ENCODE measurements around the gene SLC49A3. TPM values are rescaled to one million over a fixed set of nuclear protein-coding genes. Genes with fewer than 3 reads are reported as not detected.
A peak's percentile ranks its signal among the peaks of the same experiment; 100 is the strongest.

The SLC49A3 gene
- total and polyA plus RNA-seq, 10 of the 15 experiments (the other 5 are each of a cell fraction or from before 2014, with no cell fraction given) = 0.09 to 0.85 (median 0.18) TPM; not detected in 4

GRCh38 chr4:663438-664428 lies 25.2 kb downstream of the SLC49A3 start (continued):
- no peak for TF ChIP-seq ZBTB11 (CRISPR knock-in tag; IDR thresholded peaks at IDR 0.05)
- TF ChIP-seq TBL1XR1 (IDR thresholded peaks at IDR 0.05; ENCODE audit: low read depth, low read length) = no peak
- no peak for TF ChIP-seq BCL3 (IDR thresholded peaks at IDR 0.05; ENCODE audit: borderline replicate concordance, insufficient read depth, low read depth, low read length, poor library complexity, severe bottlenecking)
- TF ChIP-seq SIX5 (IDR thresholded peaks at IDR 0.05; ENCODE audit: low read depth, low read length, severe bottlenecking) = no peak
- TF ChIP-seq ZBTB4 (CRISPR knock-in tag; IDR thresholded peaks at IDR 0.05) = no peak
- no peak for TF ChIP-seq ZNF592 (IDR thresholded peaks at IDR 0.05)
- TF ChIP-seq LARP7 (IDR thresholded peaks at IDR 0.05) = 0 out of 2 replicates have a peak, but pooled peaks have one; percentile 21
- TF ChIP-seq NFXL1 (IDR thresholded peaks at IDR 0.05; ENCODE audit: borderline replicate concordance) = no peak
- TF ChIP-seq RFX5 (IDR thresholded peaks at IDR 0.05; ENCODE audit: low read depth, low read length) = no peak
- no peak for TF ChIP-seq HDAC2 (IDR thresholded peaks at IDR 0.05)
- TF ChIP-seq RAD51 (IDR thresholded peaks at IDR 0.05) = peak; percentile 53; the same call in 1 of the 2 replicates
- TF ChIP-seq ASH2L (IDR thresholded peaks at IDR 0.05; ENCODE audit: borderline replicate concordance, low read depth) = no peak

Data from GM12878 (cell line).